ENCODE measurements around the gene RAB3A.

The RAB3A gene

GRCh38 chr19:18191640-18192062 lies 12.2 kb downstream of the RAB3A start:
- TF ChIP-seq, protein P1, sequence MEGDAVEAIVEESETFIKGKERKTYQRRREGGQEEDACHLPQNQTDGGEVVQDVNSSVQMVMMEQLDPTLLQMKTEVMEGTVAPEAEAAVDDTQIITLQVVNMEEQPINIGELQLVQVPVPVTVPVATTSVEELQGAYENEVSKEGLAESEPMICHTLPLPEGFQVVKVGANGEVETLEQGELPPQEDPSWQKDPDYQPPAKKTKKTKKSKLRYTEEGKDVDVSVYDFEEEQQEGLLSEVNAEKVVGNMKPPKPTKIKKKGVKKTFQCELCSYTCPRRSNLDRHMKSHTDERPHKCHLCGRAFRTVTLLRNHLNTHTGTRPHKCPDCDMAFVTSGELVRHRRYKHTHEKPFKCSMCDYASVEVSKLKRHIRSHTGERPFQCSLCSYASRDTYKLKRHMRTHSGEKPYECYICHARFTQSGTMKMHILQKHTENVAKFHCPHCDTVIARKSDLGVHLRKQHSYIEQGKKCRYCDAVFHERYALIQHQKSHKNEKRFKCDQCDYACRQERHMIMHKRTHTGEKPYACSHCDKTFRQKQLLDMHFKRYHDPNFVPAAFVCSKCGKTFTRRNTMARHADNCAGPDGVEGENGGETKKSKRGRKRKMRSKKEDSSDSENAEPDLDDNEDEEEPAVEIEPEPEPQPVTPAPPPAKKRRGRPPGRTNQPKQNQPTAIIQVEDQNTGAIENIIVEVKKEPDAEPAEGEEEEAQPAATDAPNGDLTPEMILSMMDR (IDR thresholded peaks at IDR 0.05; ENCODE audit: low read depth, low read length, missing control alignments): no peak
- H3K4me3 ChIP-seq (ENCODE audit: low read depth, low read length): peak overlapping the region; percentile 37
- no peak for DNase-seq (ENCODE audit: low read depth)

DNA sequence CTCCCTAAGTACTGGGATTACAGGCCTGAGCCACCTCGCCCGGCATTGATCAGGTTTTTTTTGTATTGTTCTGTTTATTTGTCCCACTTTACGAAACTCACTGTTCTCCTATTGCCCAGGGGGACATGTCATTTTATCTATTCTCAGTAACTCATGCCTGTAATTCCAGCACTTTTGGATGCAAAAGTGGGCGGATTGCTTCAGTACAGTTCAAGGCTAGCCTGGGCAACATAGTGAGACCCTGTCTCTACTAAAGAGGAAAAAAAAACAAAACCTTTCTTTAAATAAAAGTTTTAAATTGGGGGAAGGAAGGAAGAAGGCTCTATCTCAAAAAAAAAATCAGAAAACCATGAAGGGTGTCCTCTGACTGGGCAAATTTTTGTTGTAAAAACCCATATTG lies 13.6 kb downstream of the RAB3A start:
- no peak overlapping the region for H3K4me3 ChIP-seq (ENCODE audit: low read depth, low read length)
- TF ChIP-seq, protein P1 (IDR thresholded peaks at IDR 0.05; ENCODE audit: low read depth, low read length, missing control alignments): no peak
- DNase-seq (ENCODE audit: low read depth): no peak

DNA sequence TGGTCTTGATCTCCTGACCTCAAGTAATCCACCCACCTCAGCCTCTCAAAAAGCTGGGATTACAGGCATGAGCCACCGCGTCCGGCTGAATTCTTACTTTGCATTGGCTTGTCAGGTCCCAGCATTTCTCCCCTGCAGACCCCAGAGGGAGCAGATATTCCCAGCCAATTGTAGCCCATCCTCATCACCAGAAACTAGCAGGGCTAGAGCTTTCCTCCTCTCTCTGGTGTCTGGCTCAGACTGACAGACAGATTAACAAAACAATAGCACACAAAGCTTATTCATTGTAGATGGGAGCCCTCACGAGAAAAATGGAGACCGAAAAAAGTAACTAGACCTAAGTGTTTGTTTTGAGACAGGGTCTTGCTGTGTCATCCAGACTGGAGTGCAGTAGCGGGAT lies 18.3 kb downstream of the RAB3A start:
- H3K4me3 ChIP-seq (ENCODE audit: low read depth, low read length): no peak overlapping the region
- no peak for DNase-seq (ENCODE audit: low read depth)
- TF ChIP-seq, protein P1 (IDR thresholded peaks at IDR 0.05; ENCODE audit: low read depth, low read length, missing control alignments): no peak

- TF ChIP-seq, protein P1 (IDR thresholded peaks at IDR 0.05; ENCODE audit: low read depth, low read length, missing control alignments): no peak
These were observed 20.3 kb downstream of the RAB3A start for GRCh38 chr19:18183529-18183928.

DNA sequence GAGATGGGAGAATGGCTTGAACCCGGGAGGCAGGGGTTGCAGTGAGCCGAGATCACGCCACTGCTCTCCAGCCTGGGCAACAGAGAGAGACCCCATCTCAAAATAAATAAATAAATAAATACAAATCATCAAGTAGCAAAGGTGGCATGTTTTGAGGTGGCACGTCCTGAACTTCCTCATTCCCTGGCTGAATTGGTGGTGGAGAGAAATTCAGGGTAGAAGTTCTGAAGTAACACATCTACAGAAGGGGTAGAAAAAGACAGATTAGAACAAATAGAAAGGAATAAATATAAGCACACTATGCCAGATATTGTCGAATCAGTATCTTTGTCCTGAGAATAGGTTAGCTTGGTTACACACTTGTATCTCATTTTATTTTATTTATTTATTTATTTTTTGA lies 23.9 kb downstream of the RAB3A start:
- TF ChIP-seq, protein P1 (IDR thresholded peaks at IDR 0.05; ENCODE audit: low read depth, low read length, missing control alignments): no peak
- no peak for DNase-seq (ENCODE audit: low read depth)
- no peak overlapping the region for H3K4me3 ChIP-seq (ENCODE audit: low read depth, low read length)

More at GRCh38 chr19:18183529-18183928, 20.3 kb downstream of the RAB3A start:
- no peak for DNase-seq (ENCODE audit: low read depth)
- H3K4me3 ChIP-seq (ENCODE audit: low read depth, low read length): no peak overlapping the region

DNA sequence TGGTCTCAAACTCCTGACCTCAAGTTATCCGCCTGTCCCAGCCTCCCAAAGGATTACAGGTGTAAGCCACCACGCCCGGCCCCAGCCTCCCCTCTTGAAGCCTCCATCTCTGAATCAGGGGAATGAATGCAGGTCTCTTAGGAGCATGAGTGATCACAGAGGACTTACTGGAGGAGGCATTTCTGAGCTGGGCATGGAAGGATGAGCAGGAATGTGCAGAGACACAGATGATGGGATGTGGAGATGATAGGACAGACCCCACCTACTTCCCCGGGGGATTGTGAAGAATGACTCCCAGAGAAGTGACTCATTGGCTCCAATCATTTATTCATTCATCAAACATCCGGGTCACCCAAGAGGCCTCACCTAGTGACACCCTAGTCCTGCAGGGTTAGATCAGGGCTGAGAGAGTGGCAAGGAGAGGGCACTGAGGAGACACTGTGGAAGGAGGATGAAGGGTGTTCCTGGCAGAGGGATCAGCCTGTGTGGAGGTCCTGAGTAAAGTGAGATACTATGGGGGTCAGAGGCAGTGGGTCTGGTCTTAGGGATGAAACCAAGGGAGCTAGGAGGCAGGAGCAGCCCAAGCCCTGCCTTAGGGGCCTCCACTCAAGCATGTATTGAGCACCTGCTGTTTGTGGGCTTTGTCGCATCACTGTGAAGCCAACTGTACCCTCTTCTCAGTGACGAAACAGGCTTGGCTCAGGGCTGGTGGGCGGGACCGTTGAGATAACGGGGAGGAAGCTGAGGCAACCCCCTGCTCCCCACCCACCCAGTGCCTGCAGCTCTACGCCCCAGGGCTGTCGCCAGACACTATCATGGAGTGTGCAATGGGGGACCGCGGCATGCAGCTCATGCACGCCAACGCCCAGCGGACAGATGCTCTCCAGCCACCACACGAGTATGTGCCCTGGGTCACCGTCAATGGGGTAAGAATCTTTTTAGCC lies 27.2 kb downstream of the RAB3A start:
- no peak for DNase-seq (ENCODE audit: low read depth)
- H3K4me3 ChIP-seq (ENCODE audit: low read depth, low read length): no peak overlapping the region
- TF ChIP-seq, protein P1 (IDR thresholded peaks at IDR 0.05; ENCODE audit: low read depth, low read length, missing control alignments): no peak

All from GM12864 (cell line).